ENCODE results near the gene IGF2R. TPM values are rescaled to one million over a fixed set of nuclear protein-coding genes. Genes with fewer than 3 reads are reported as not detected.

Gene IGF2R
- total and polyA plus RNA-seq, 2 donors (not counting 1 experiment from before 2014, with no cell fraction given), result 9.5 to 53.3 TPM

GRCh38 chr6:160101277-160102205, 132.7 kb downstream of the IGF2R start:
- Histone ChIP-seq H4K20me1 (ENCODE audit: control insufficient read depth, insufficient read depth, low read length, poor library complexity, severe bottlenecking) (no peaks in the 10 kb centered on the region), H3K4me3 (ENCODE audit: control extremely low read depth in 1 of 5, extremely low read depth in 1 of 5, insufficient read depth in 1 of 5, low read depth in 2 of 5, low read length in 4 of 5) (no peak overlapping the region), H2AFZ (ENCODE audit: insufficient read depth, low read depth, low read length, poor library complexity, severe bottlenecking) (no peak overlapping the region), H3K9ac (ENCODE audit: low read length) (no peak overlapping the region), H3K27ac (ENCODE audit: low read length in 2 of 2) (no peak overlapping the region), H3K4me1 (ENCODE audit: control insufficient read depth in 2 of 2, insufficient read depth in 2 of 2, low read length in 2 of 2) (no peaks in the 10 kb centered on the region), H3K4me2 (replicated peaks; ENCODE audit: low read depth, low read length, poor library complexity, severe bottlenecking) (no peak overlapping the region), H3K79me2 (ENCODE audit: control insufficient read depth, insufficient read depth, low read length) (no peaks in the 10 kb centered on the region), H3K27me3 (replicated peaks in 1 of 4; ENCODE audit: control extremely low read depth in 1 of 4, control insufficient read depth in 3 of 4, insufficient read depth in 4 of 4, low read length in 3 of 4) (no peaks in the 10 kb centered on the region), H3K36me3 (replicated peaks in 1 of 2; ENCODE audit: control extremely low read depth in 1 of 2, control insufficient read depth in 1 of 2, extremely low read depth in 1 of 2, insufficient read depth in 2 of 2, low read length in 1 of 2) (peaks cover 4 to 45% of the 10 kb centered on the region in 2 experiments), H3K9me3 (ENCODE audit: control extremely low read depth in 1 of 3, control insufficient read depth in 2 of 3, insufficient read depth in 1 of 3, low read length in 2 of 3) (no peaks in the 10 kb centered on the region)
- Mint-ChIP-seq H3K4me1 (no peaks in the 10 kb centered on the region), H3K27me3 (no peaks in the 10 kb centered on the region), H3K9me3 (ENCODE audit: insufficient read depth) (no peaks in the 10 kb centered on the region), H3K27ac (no peak overlapping the region), H3K4me3 (no peak overlapping the region)
- POLR2A ChIA-PET, result no interaction called here
- WGBS (ENCODE audit: insufficient coverage), result 85% methylated on average over 21 of the region's 23 CpGs
- ATAC-seq (ENCODE audit: low read depth) (no peak), DNase-seq (no peak)
- no peak for TF ChIP-seq EZH2 (IDR thresholded peaks at IDR 0.05; ENCODE audit: borderline replicate concordance, insufficient read depth, low read depth, low read length, poor library complexity, severe bottlenecking)
- TF ChIP-seq CTCF (IDR thresholded peaks at IDR 0.05), result no peak
- intact Hi-C loops (cut with micrococcal nuclease), result no loop called here
- CTCF ChIA-PET, result interaction anchor here (1.4 kb wide), 1 partner anchor 238 kb away, joined by 3 read pairs; no protein-coding TSS in a partner anchor

- Histone ChIP-seq H3K36me3 (replicated peaks in 1 of 2; ENCODE audit: control extremely low read depth in 1 of 2, control insufficient read depth in 1 of 2, extremely low read depth in 1 of 2, insufficient read depth in 2 of 2, low read length in 1 of 2) (peaks cover 4 to 39% of the 10 kb centered on the region in 2 experiments), H4K20me1 (ENCODE audit: control insufficient read depth, insufficient read depth, low read length, poor library complexity, severe bottlenecking) (no peaks in the 10 kb centered on the region), H3K9me3 (ENCODE audit: control extremely low read depth in 1 of 3, control insufficient read depth in 2 of 3, insufficient read depth in 1 of 3, low read length in 2 of 3) (no peaks in the 10 kb centered on the region), H3K4me1 (ENCODE audit: control insufficient read depth in 2 of 2, insufficient read depth in 2 of 2, low read length in 2 of 2) (no peaks in the 10 kb centered on the region), H3K4me2 (replicated peaks; ENCODE audit: low read depth, low read length, poor library complexity, severe bottlenecking) (no peak overlapping the region), H3K79me2 (ENCODE audit: control insufficient read depth, insufficient read depth, low read length) (no peaks in the 10 kb centered on the region), H3K27ac (ENCODE audit: low read length in 2 of 2) (no peak overlapping the region), H3K4me3 (ENCODE audit: control extremely low read depth in 1 of 5, extremely low read depth in 1 of 5, insufficient read depth in 1 of 5, low read depth in 2 of 5, low read length in 4 of 5) (no peak overlapping the region), H3K27me3 (replicated peaks in 1 of 4; ENCODE audit: control extremely low read depth in 1 of 4, control insufficient read depth in 3 of 4, insufficient read depth in 4 of 4, low read length in 3 of 4) (no peaks in the 10 kb centered on the region), H2AFZ (ENCODE audit: insufficient read depth, low read depth, low read length, poor library complexity, severe bottlenecking) (no peak overlapping the region), H3K9ac (ENCODE audit: low read length) (no peak overlapping the region)
- Mint-ChIP-seq H3K27me3 (no peaks in the 10 kb centered on the region), H3K4me3 (no peak overlapping the region), H3K27ac (no peak overlapping the region), H3K9me3 (ENCODE audit: insufficient read depth) (no peaks in the 10 kb centered on the region), H3K4me1 (no peaks in the 10 kb centered on the region)
- TF ChIP-seq EZH2 (IDR thresholded peaks at IDR 0.05; ENCODE audit: borderline replicate concordance, insufficient read depth, low read depth, low read length, poor library complexity, severe bottlenecking) (no peak), CTCF (IDR thresholded peaks at IDR 0.05) (no peak)
- DNase-seq (no peak), ATAC-seq (ENCODE audit: low read depth) (no peak)
- POLR2A ChIA-PET, result no interaction called here
- intact Hi-C loops (cut with micrococcal nuclease), result no loop called here
- 98% methylated on average over 14 of the region's 16 CpGs for WGBS (ENCODE audit: insufficient coverage)
- CTCF ChIA-PET, result interaction anchor here (0.6 to 2.4 kb wide), 2 partner anchors 239 to 413 kb away, joined by 5 to 9 read pairs; no protein-coding TSS in a partner anchor
Observed at GRCh38 chr6:160102399-160102798, 133.5 kb downstream of the IGF2R start.
